Astrocyte (in vitro differentiated cells and primary cell): ENCODE data around the gene CACNA1B. TPM values are rescaled to one million over a fixed set of nuclear protein-coding genes. Genes with fewer than 3 reads are reported as not detected.

Experiments
- DNase-seq: peaks from one replicate; pipeline ENCODE4 v3.0.0-alpha.2; 2010; ENCODE audit warnings: low read depth
- FAIRE-seq: peaks from 2 replicates; lab custom pipeline; 2011; peaks lifted over from hg19 to GRCh38; lab: Jason Lieb, UNC
- H2AFZ ChIP-seq: 2 replicates; pipeline ENCODE4 v1.6.0; 2012; ENCODE audit warnings: low read depth, low read length, inconsistent platforms
- H3K27ac ChIP-seq: 2 replicates; pipeline ENCODE4 v1.5.1; 2011; ENCODE audit warnings: low read depth, low read length, inconsistent platforms
- H3K27me3 ChIP-seq: 2 replicates; pipeline ENCODE4 v1.6.0; 2011; ENCODE audit warnings: low read length, inconsistent platforms; ENCODE audit not compliant: insufficient read depth
- H3K36me3 ChIP-seq: 2 replicates; pipeline ENCODE4 v1.5.1; 2011; ENCODE audit warnings: low read length, inconsistent platforms; ENCODE audit not compliant: insufficient read depth
- H3K4me1 ChIP-seq: 2 replicates; pipeline ENCODE4 v1.5.1; 2011; ENCODE audit warnings: low read length, inconsistent platforms; ENCODE audit not compliant: insufficient read depth
- H3K4me2 ChIP-seq: 2 replicates; pipeline ENCODE4 v1.6.0; 2012; ENCODE audit warnings: low read length, inconsistent platforms
- H3K4me3 ChIP-seq: 2 replicates; pipeline ENCODE4 v1.5.1; 2011; ENCODE audit warnings: low read depth, mild to moderate bottlenecking, low read length, inconsistent platforms; ENCODE audit not compliant: insufficient read depth
- H3K79me2 ChIP-seq: 2 replicates; pipeline ENCODE4 v1.6.0; 2012; ENCODE audit warnings: mild to moderate bottlenecking, low read length, inconsistent platforms; ENCODE audit not compliant: insufficient read depth
- H3K9ac ChIP-seq: 2 replicates; pipeline ENCODE4 v1.6.0; 2012; ENCODE audit warnings: mild to moderate bottlenecking, low read length, inconsistent platforms
- H3K9me3 ChIP-seq: 2 replicates; pipeline ENCODE4 v1.5.1; 2012; ENCODE audit warnings: low read depth, mild to moderate bottlenecking, low read length, inconsistent platforms; ENCODE audit not compliant: insufficient read depth
- H4K20me1 ChIP-seq: 2 replicates; pipeline ENCODE4 v1.6.0; 2012; ENCODE audit warnings: low read length, inconsistent platforms; ENCODE audit not compliant: insufficient read depth
- H3K27ac Mint-ChIP-seq: one replicate; pipeline ENCODE4 v1.8.0; 2021; ENCODE audit warnings: mild to moderate bottlenecking, mixed read lengths; ENCODE audit not compliant: unreplicated experiment
- H3K27me3 Mint-ChIP-seq: one replicate; pipeline ENCODE4 v1.8.0; 2021; ENCODE audit warnings: low read depth, mixed read lengths; ENCODE audit not compliant: unreplicated experiment
- H3K36me3 Mint-ChIP-seq: one replicate; pipeline ENCODE4 v1.8.0; 2021; ENCODE audit warnings: low read depth, mixed read lengths; ENCODE audit not compliant: unreplicated experiment
- H3K4me1 Mint-ChIP-seq: one replicate; pipeline ENCODE4 v1.8.0; 2021; ENCODE audit warnings: low read depth, mixed read lengths; ENCODE audit not compliant: unreplicated experiment
- H3K4me3 Mint-ChIP-seq: one replicate; pipeline ENCODE4 v1.8.0; 2021; ENCODE audit warnings: mild to moderate bottlenecking, moderate library complexity, mixed read lengths; ENCODE audit not compliant: unreplicated experiment
- H3K9me3 Mint-ChIP-seq: one replicate; pipeline ENCODE4 v1.8.0; 2021; ENCODE audit warnings: mild to moderate bottlenecking, mixed read lengths; ENCODE audit not compliant: unreplicated experiment
- EZH2 ChIP-seq: IDR thresholded peaks from 2 replicates; pipeline ENCODE4 v1.6.1; 2012; ENCODE audit warnings: mild to moderate bottlenecking, low read length, inconsistent platforms; ENCODE audit not compliant: insufficient read depth
- total RNA-seq: library from RNA; stranded (reverse); gene quantifications from 2 replicates; pipeline ENCODE4 v1.2.1, GENCODE V29; 2021
- TF ChIP-seq, protein P1 (sequence below): IDR thresholded peaks from 2 replicates; pipeline ENCODE4 v1.5.1; 2011; ENCODE audit warnings: low read depth, mild to moderate bottlenecking, inconsistent platforms, low read length, moderate library complexity; ENCODE audit not compliant: insufficient read depth

The CACNA1B gene
- total RNA-seq, 1 donor from 2014 or later, result 3.1 TPM

DNA sequence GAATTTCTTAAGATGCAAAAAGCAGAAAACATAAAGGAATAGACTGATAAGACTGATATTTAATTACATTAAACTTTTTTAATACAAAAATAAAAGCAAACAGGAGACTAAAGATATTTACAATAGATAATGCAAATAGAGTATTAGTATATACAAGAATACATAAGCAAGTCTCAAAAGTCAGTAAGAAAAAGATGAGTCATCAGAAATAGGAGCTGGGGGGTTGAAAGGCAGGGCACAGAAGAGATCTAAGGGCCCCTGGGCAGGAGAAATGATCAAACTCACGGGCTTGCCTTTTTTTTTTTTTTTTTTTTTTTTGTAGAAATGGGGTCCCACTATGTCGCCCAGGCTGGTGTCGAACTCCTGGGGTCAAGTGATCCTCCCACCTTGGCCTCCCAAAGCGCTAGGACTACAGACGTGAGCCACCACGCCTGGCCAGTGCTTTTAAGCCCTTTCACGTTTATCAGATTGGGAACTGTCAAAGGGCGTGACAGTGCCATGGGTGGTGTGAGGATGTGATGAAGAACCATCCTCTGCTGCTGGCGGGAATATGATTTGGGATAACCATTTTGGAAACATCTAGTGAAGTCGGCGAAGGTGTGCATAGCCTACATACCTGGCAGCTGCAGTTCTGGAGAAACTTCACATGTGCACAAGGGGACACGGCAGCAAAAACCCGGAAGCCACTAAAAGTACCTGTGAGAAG lies 126.1 kb downstream of the CACNA1B start:
- Mint-ChIP-seq H3K9me3 (peaks cover 2% of the 10 kb centered on the region), H3K27me3 (peaks cover 3% of the 10 kb centered on the region), H3K4me3 (no peak overlapping the region), H3K27ac (no peak overlapping the region), H3K36me3 (no peaks in the 10 kb centered on the region), H3K4me1 (peaks cover 2% of the 10 kb centered on the region)
- Histone ChIP-seq H3K36me3 (no peaks in the 10 kb centered on the region), H3K9me3 (peaks cover 5% of the 10 kb centered on the region), H2AFZ (no peak overlapping the region), H4K20me1 (no peaks in the 10 kb centered on the region), H3K4me2 (no peak overlapping the region), H3K79me2 (no peaks in the 10 kb centered on the region), H3K27me3 (no peaks in the 10 kb centered on the region), H3K4me1 (no peaks in the 10 kb centered on the region), H3K4me3 (no peak overlapping the region), H3K9ac (no peak overlapping the region), H3K27ac (no peak overlapping the region)
- DNase-seq, result no peak
- no peak for FAIRE-seq
- TF ChIP-seq, protein P1, sequence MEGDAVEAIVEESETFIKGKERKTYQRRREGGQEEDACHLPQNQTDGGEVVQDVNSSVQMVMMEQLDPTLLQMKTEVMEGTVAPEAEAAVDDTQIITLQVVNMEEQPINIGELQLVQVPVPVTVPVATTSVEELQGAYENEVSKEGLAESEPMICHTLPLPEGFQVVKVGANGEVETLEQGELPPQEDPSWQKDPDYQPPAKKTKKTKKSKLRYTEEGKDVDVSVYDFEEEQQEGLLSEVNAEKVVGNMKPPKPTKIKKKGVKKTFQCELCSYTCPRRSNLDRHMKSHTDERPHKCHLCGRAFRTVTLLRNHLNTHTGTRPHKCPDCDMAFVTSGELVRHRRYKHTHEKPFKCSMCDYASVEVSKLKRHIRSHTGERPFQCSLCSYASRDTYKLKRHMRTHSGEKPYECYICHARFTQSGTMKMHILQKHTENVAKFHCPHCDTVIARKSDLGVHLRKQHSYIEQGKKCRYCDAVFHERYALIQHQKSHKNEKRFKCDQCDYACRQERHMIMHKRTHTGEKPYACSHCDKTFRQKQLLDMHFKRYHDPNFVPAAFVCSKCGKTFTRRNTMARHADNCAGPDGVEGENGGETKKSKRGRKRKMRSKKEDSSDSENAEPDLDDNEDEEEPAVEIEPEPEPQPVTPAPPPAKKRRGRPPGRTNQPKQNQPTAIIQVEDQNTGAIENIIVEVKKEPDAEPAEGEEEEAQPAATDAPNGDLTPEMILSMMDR, result no peak
- TF ChIP-seq EZH2, result no peak

DNA sequence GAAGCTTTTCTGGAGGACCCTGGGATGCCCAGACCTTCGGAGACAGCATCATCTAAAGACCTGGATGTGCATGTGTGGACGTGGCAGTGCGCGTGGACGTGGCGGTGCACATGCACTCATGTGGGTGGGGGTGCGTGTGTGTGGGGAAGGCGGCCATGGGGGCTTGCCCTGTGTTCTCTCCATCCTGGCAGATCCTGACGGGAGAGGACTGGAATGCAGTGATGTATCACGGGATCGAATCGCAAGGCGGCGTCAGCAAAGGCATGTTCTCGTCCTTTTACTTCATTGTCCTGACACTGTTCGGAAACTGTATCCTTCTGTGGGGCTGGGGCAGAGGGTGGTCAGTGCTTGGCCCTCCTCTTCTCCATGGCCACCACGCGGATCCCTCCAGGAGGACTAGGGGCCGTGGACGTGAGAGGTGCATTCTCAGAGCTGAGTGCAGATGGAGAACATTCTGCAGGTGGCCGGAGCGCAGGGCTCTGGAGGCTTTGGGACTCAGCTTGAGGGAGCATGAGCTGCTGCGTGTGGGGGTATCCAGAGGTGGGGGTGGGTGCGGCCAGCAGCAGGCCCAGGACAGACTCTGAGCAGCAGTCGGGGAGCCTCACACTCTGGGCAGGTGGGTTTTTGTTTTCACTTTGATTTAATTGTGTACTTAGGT lies 129.1 kb downstream of the CACNA1B start:
- H3K4me1 Mint-ChIP-seq, result peaks cover 2% of the 10 kb centered on the region
- H3K27ac ChIP-seq, result no peak overlapping the region
- H2AFZ ChIP-seq, result no peak overlapping the region
- no peaks in the 10 kb centered on the region for H3K27me3 ChIP-seq
- H4K20me1 ChIP-seq, result no peaks in the 10 kb centered on the region
- no peaks in the 10 kb centered on the region for H3K36me3 Mint-ChIP-seq
- H3K79me2 ChIP-seq, result no peaks in the 10 kb centered on the region
- H3K4me2 ChIP-seq, result no peak overlapping the region
- TF ChIP-seq, protein P1, result no peak
- TF ChIP-seq EZH2, result no peak
- no peak overlapping the region for H3K4me3 ChIP-seq
- H3K9me3 ChIP-seq, result peaks cover 5% of the 10 kb centered on the region
- H3K27ac Mint-ChIP-seq, result no peak overlapping the region
- H3K4me3 Mint-ChIP-seq, result no peak overlapping the region
- H3K27me3 Mint-ChIP-seq, result peaks cover 11% of the 10 kb centered on the region
- no peak for FAIRE-seq
- DNase-seq, result no peak
- H3K4me1 ChIP-seq, result no peaks in the 10 kb centered on the region
- peaks cover 2% of the 10 kb centered on the region for H3K9me3 Mint-ChIP-seq
- no peak overlapping the region for H3K9ac ChIP-seq
- no peaks in the 10 kb centered on the region for H3K36me3 ChIP-seq

GRCh38 chr9:138007566-138007917 lies 130.0 kb downstream of the CACNA1B start:
- H3K27ac Mint-ChIP-seq, result no peak overlapping the region
- no peak overlapping the region for H3K4me3 ChIP-seq

More at GRCh38 chr9:138007566-138007917, 130.0 kb downstream of the CACNA1B start:
- Histone ChIP-seq H3K79me2 (no peaks in the 10 kb centered on the region), H3K36me3 (no peaks in the 10 kb centered on the region), H3K4me1 (no peaks in the 10 kb centered on the region), H2AFZ (no peak overlapping the region), H4K20me1 (no peaks in the 10 kb centered on the region), H3K4me2 (no peak overlapping the region), H3K27me3 (no peaks in the 10 kb centered on the region), H3K9me3 (peaks cover 5% of the 10 kb centered on the region), H3K9ac (no peak overlapping the region), H3K27ac (no peak overlapping the region)
- no peak for TF ChIP-seq EZH2
- TF ChIP-seq, protein P1, result no peak
- peaks cover 2% of the 10 kb centered on the region for H3K9me3 Mint-ChIP-seq
- peaks cover 2% of the 10 kb centered on the region for H3K4me1 Mint-ChIP-seq
- peaks cover 12% of the 10 kb centered on the region for H3K27me3 Mint-ChIP-seq
- DNase-seq, result no peak
- H3K36me3 Mint-ChIP-seq, result no peaks in the 10 kb centered on the region
- no peak for FAIRE-seq
- H3K4me3 Mint-ChIP-seq, result no peak overlapping the region
